HEK293T (cell line): Measurements from ENCODE around the gene ASXL1.

Source experiments
- CTCF ChIA-PET: fragments of 350-600 bp; formaldehyde crosslinking; extraction: SDS; loops from one replicate; lab custom pipeline; 2021; ENCODE audit warnings: antibody characterized with exemption, inconsistent platforms; lab: Yijun Ruan, JAX
- POLR2A ChIA-PET: fragments of 350-600 bp; formaldehyde crosslinking; extraction: SDS; loops from one replicate; lab custom pipeline; 2020; ENCODE audit warnings: antibody characterized with exemption, inconsistent platforms; lab: Yijun Ruan, JAX
- DNase-seq: peaks from one replicate; pipeline ENCODE4 v3.0.0; 2012; ENCODE audit warnings: mixed read lengths; ENCODE audit errors: extremely low spot score
- ARNT ChIP-seq: fragments of 450-650 bp; IDR thresholded peaks from 2 replicates; pipeline ENCODE4 v1.6.1; 2017; ENCODE audit warnings: mild to moderate bottlenecking
- BHLHE40 ChIP-seq: fragments of 450-650 bp; IDR thresholded peaks from 2 replicates; pipeline ENCODE4 v1.6.1; 2016; ENCODE audit warnings: mild to moderate bottlenecking, moderate library complexity, borderline replicate concordance
- CTBP1 ChIP-seq: fragments of 450-650 bp; IDR thresholded peaks from 2 replicates; pipeline ENCODE4 v1.6.1; 2016; ENCODE audit warnings: borderline replicate concordance
- ELF4 ChIP-seq: fragments of 450-650 bp; IDR thresholded peaks from 2 replicates; pipeline ENCODE4 v1.6.1; 2017; ENCODE audit warnings: antibody characterized with exemption
- FOXA1 ChIP-seq: fragments of 450-650 bp; IDR thresholded peaks from 2 replicates; pipeline ENCODE4 v1.6.1; 2016; ENCODE audit warnings: mild to moderate bottlenecking
- FOXK2 ChIP-seq: fragments of 450-650 bp; IDR thresholded peaks from 2 replicates; pipeline ENCODE4 v1.6.1; 2016; ENCODE audit warnings: mild to moderate bottlenecking
- FOXM1 ChIP-seq: fragments of 450-650 bp; IDR thresholded peaks from 2 replicates; pipeline ENCODE4 v1.6.1; 2017; ENCODE audit warnings: mild to moderate bottlenecking, borderline replicate concordance
- HDGF ChIP-seq: fragments of 450-650 bp; IDR thresholded peaks from 2 replicates; pipeline ENCODE4 v1.6.1; 2017; ENCODE audit warnings: antibody characterized with exemption, borderline replicate concordance
- L3MBTL2 ChIP-seq: fragments of 450-650 bp; conservative IDR thresholded peaks from 2 replicates; pipeline ENCODE4 v1.6.1; 2016; ENCODE audit warnings: mild to moderate bottlenecking
- LEF1 ChIP-seq: fragments of 450-650 bp; IDR thresholded peaks from 2 replicates; pipeline ENCODE4 v1.6.1; 2017; ENCODE audit warnings: mild to moderate bottlenecking, borderline replicate concordance
- NFRKB ChIP-seq: fragments of 450-650 bp; IDR thresholded peaks from 2 replicates; pipeline ENCODE4 v1.6.1; 2016; ENCODE audit warnings: mild to moderate bottlenecking, moderate library complexity
- SP1 ChIP-seq: fragments of 450-650 bp; IDR thresholded peaks from 2 replicates; pipeline ENCODE4 v1.6.1; 2017
- SUZ12 ChIP-seq: fragments of 450-650 bp; IDR thresholded peaks from 2 replicates; pipeline ENCODE4 v1.6.1; 2016; ENCODE audit warnings: mild to moderate bottlenecking
- TARDBP ChIP-seq: fragments of 450-650 bp; IDR thresholded peaks from 2 replicates; pipeline ENCODE4 v1.6.1; 2016
- ZNF384 ChIP-seq: fragments of 450-650 bp; IDR thresholded peaks from 2 replicates; pipeline ENCODE4 v1.6.1; 2016
- TF ChIP-seq, protein P1 (sequence below): fragments of 450-650 bp; IDR thresholded peaks from 2 replicates; pipeline ENCODE4 v1.6.1; 2016

The ASXL1 gene

GRCh38 chr20:32357869-32358631 lies at the start of gene ASXL1:
Gene ASXL1, plus strand, starts transcription at chr20:32358331. Its CDS starts 445 bp downstream, at chr20:32358776.
- ChIA-PET POLR2A (interaction anchor here (0.7 to 1.5 kb wide), 5 partner anchors 10 to 148 kb away, joined by 3 to 7 read pairs (median 4); no protein-coding TSS in a partner anchor), CTCF (no interaction called here)

DNA sequence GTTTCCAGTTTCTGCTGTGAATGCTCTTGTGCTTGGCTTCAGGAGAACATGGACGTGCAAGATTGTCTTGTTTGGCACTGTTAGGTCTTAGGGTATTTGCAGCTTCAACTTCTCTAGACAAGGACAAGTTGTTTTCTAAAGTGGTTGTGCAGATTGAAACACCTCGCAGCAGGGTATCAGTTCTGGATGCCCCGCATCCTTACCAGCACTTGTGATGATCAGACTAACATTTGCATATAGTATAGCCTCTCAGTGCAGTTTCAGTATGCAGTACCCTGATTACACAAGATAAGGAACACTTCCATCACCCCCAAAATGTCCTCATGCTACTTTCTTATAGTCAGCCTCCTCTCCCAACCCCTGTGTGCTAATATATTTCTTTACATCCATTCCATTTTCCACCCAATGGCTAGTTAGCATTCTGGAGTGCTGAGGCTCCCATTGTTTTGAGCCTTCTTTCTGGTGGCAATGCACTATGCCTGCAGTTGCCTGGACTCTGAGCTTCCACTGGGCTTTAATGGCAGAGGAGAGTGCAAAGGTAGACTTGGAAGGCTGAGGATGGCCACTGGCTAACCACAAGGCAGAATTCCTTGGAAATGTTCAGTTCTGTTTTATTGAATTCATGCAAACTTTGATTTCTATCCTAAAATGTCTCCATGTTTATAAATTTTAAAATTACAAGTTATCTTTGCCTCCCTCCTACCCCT lies 45.3 kb upstream of the ASXL1 start:
- ChIA-PET CTCF (no interaction called here), POLR2A (no interaction called here)
- no peak for DNase-seq
- no peak for TF ChIP-seq FOXK2
- no peak for TF ChIP-seq FOXA1
- TF ChIP-seq, protein P1, sequence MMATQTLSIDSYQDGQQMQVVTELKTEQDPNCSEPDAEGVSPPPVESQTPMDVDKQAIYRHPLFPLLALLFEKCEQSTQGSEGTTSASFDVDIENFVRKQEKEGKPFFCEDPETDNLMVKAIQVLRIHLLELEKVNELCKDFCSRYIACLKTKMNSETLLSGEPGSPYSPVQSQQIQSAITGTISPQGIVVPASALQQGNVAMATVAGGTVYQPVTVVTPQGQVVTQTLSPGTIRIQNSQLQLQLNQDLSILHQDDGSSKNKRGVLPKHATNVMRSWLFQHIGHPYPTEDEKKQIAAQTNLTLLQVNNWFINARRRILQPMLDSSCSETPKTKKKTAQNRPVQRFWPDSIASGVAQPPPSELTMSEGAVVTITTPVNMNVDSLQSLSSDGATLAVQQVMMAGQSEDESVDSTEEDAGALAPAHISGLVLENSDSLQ = no peak

More at GRCh38 chr20:32357869-32358631, at the start of gene ASXL1:
- DNase-seq = peak; percentile 95
- TF ChIP-seq ZNF384 (peak; percentile 98), SP1 (peak; percentile 86; the same call in 1 of the 2 replicates), TARDBP (peak; percentile 97), ARNT (no peak), FOXK2 (no peak), ELF4 (peak; percentile 58), LEF1 (no peak), FOXM1 (peak; percentile 95), L3MBTL2 (no peak), SUZ12 (no peak), HDGF (no peak)
- TF ChIP-seq, protein P1 = no peak

- POLR2A ChIA-PET = no interaction called here
- no peak for DNase-seq
- no peak for TF ChIP-seq L3MBTL2
- no peak for TF ChIP-seq HDGF
- TF ChIP-seq ARNT = no peak
- TF ChIP-seq FOXM1 = no peak
- no peak for TF ChIP-seq LEF1
- no peak for TF ChIP-seq BHLHE40
- no peak for TF ChIP-seq TARDBP
- TF ChIP-seq FOXA1 = no peak
- TF ChIP-seq CTBP1 = no peak
- TF ChIP-seq FOXK2 = no peak
- TF ChIP-seq ELF4 = no peak
- TF ChIP-seq, protein P1 = no peak
- CTCF ChIA-PET = no interaction called here
These were observed 43.4 kb upstream of the ASXL1 start for GRCh38 chr20:32314768-32315167.

- CTCF ChIA-PET = no interaction called here
- no peak for DNase-seq
- POLR2A ChIA-PET = no interaction called here
- TF ChIP-seq FOXK2 (no peak), NFRKB (no peak), ELF4 (no peak), CTBP1 (no peak), LEF1 (no peak), SUZ12 (no peak), SP1 (no peak), BHLHE40 (no peak), L3MBTL2 (no peak), FOXA1 (no peak), HDGF (no peak)
- TF ChIP-seq, protein P1 = no peak
These were observed 42.7 kb upstream of the ASXL1 start for GRCh38 chr20:32315399-32315798.

DNA sequence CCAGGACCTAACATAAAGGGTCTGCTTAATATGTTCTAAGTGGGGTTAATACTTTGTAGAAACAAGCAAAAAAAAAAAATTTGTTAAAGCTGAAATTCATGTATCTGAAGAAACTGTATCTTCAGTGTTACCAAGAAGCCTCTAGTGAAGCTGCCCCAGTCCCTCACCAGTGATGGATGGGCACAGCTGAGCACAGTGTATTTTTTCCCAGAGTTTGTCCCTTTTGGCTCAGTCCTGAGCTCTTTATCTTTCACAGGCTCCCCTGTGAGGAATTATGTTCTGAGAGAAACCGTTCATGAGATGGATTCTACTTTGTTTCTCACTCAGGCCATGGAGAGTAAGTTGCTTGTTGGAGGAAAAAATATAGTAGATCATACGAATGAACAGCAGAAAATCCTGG lies 42.2 kb upstream of the ASXL1 start:
- no peak for DNase-seq
- ChIA-PET POLR2A (interaction anchor here (0.6 kb wide), 1 partner anchor 100 kb away, joined by 3 read pairs; no protein-coding TSS in a partner anchor), CTCF (no interaction called here)
- TF ChIP-seq CTBP1 = no peak
- no peak for TF ChIP-seq FOXM1
- TF ChIP-seq SUZ12 = no peak
- TF ChIP-seq ZNF384 = no peak
- TF ChIP-seq TARDBP = no peak
- TF ChIP-seq HDGF = no peak
- no peak for TF ChIP-seq NFRKB

- DNase-seq = no peak
- CTCF ChIA-PET = interaction anchor here (1.3 kb wide), 1 partner anchor 65 kb away, joined by 5 read pairs; no protein-coding TSS in a partner anchor
These were observed 41.5 kb upstream of the ASXL1 start for GRCh38 chr20:32316667-32317066.

More at GRCh38 chr20:32316667-32317066, 41.5 kb upstream of the ASXL1 start:
- POLR2A ChIA-PET = no interaction called here
- TF ChIP-seq, protein P1 = no peak
- TF ChIP-seq FOXK2 = no peak
- no peak for TF ChIP-seq LEF1
- TF ChIP-seq ZNF384 = no peak
